ENCODE results near the gene CDK2. TPM values are rescaled to one million over a fixed set of nuclear protein-coding genes. Genes with fewer than 3 reads are reported as not detected.
"Not testable (repeated sequence)": the region's sequence is repeated elsewhere in the genome, so short reads cannot be mapped to it uniquely, and the experiment has no call there.

Gene CDK2
- total and polyA plus RNA-seq, 9 donors, result 20.8 to 34.4 (median 30.6) TPM

- DNase-seq, result peak; percentile 69
- 0% methylated on average over 14 of the region's 15 CpGs for WGBS (ENCODE audit: insufficient coverage)
- Histone ChIP-seq H3K36me3 (ENCODE audit: control insufficient read depth, insufficient read depth, low read length) (peaks cover 35% of the 10 kb centered on the region), H3K4me1 (ENCODE audit: control insufficient read depth, insufficient read depth, low read length) (peaks cover 13% of the 10 kb centered on the region), H3K27me3 (ENCODE audit: control insufficient read depth, insufficient read depth, low read length) (no peaks in the 10 kb centered on the region), H3K4me3 (ENCODE audit: low read length) (peak overlapping the region; percentile 78), H3K27ac (ENCODE audit: low read length) (peak overlapping the region; percentile 92), H3K9me3 (replicated peaks; ENCODE audit: control insufficient read depth, low read depth, low read length) (no peaks in the 10 kb centered on the region)
These were observed 7.7 kb downstream of the CDK2 start for GRCh38 chr12:55974308-55974730.

- WGBS (ENCODE audit: insufficient coverage), result 94% methylated on average over 7 of the region's 7 CpGs
- Histone ChIP-seq H3K4me1 (ENCODE audit: control insufficient read depth, insufficient read depth, low read length) (peaks cover 7% of the 10 kb centered on the region), H3K27me3 (ENCODE audit: control insufficient read depth, insufficient read depth, low read length) (no peaks in the 10 kb centered on the region)
These were observed 11.8 kb downstream of the CDK2 start for GRCh38 chr12:55978393-55978792.

GRCh38 chr12:55979069-55979468, 12.4 kb downstream of the CDK2 start:
- Histone ChIP-seq H3K27me3 (ENCODE audit: control insufficient read depth, insufficient read depth, low read length) (no peaks in the 10 kb centered on the region), H3K4me3 (ENCODE audit: low read length) (no peak overlapping the region), H3K9me3 (replicated peaks; ENCODE audit: control insufficient read depth, low read depth, low read length) (no peaks in the 10 kb centered on the region), H3K36me3 (ENCODE audit: control insufficient read depth, insufficient read depth, low read length) (peaks cover 44% of the 10 kb centered on the region), H3K27ac (ENCODE audit: low read length) (no peak overlapping the region), H3K4me1 (ENCODE audit: control insufficient read depth, insufficient read depth, low read length) (peaks cover 7% of the 10 kb centered on the region)
- DNase-seq, result no peak
- WGBS (ENCODE audit: insufficient coverage), result no CpG with 5 or more reads among the region's 3 CpGs

More at GRCh38 chr12:55978393-55978792, 11.8 kb downstream of the CDK2 start:
- DNase-seq, result no peak
- no peaks in the 10 kb centered on the region for H3K9me3 ChIP-seq (replicated peaks; ENCODE audit: control insufficient read depth, low read depth, low read length)
- no peak overlapping the region for H3K27ac ChIP-seq (ENCODE audit: low read length)
- H3K36me3 ChIP-seq (ENCODE audit: control insufficient read depth, insufficient read depth, low read length), result peaks cover 37% of the 10 kb centered on the region
- no peak overlapping the region for H3K4me3 ChIP-seq (ENCODE audit: low read length)

- peaks cover 49% of the 10 kb centered on the region for H3K36me3 ChIP-seq (ENCODE audit: control insufficient read depth, insufficient read depth, low read length)
- not testable (repeated sequence) for DNase-seq; H3K27me3 ChIP-seq (ENCODE audit: control insufficient read depth, insufficient read depth, low read length); H3K27ac ChIP-seq (ENCODE audit: low read length); H3K4me1 ChIP-seq (ENCODE audit: control insufficient read depth, insufficient read depth, low read length); H3K4me3 ChIP-seq (ENCODE audit: low read length); H3K9me3 ChIP-seq (replicated peaks; ENCODE audit: control insufficient read depth, low read depth, low read length)
- WGBS (ENCODE audit: insufficient coverage), result no CpG with 5 or more reads among the region's 5 CpGs
These were observed 15.3 kb downstream of the CDK2 start for GRCh38 chr12:55981882-55982281.

GRCh38 chr12:55982319-55982936, 15.8 kb downstream of the CDK2 start:
- Histone ChIP-seq H3K27ac (ENCODE audit: low read length) (no peak overlapping the region), H3K36me3 (ENCODE audit: control insufficient read depth, insufficient read depth, low read length) (peaks cover 53% of the 10 kb centered on the region), H3K4me1 (ENCODE audit: control insufficient read depth, insufficient read depth, low read length) (peaks cover 2% of the 10 kb centered on the region), H3K9me3 (replicated peaks; ENCODE audit: control insufficient read depth, low read depth, low read length) (no peaks in the 10 kb centered on the region), H3K4me3 (ENCODE audit: low read length) (no peak overlapping the region), H3K27me3 (ENCODE audit: control insufficient read depth, insufficient read depth, low read length) (no peaks in the 10 kb centered on the region)
- no peak for DNase-seq
- WGBS (ENCODE audit: insufficient coverage), result no CpG with 5 or more reads among the region's 3 CpGs

GRCh38 chr12:55983232-55983842, 16.7 kb downstream of the CDK2 start:
- 63% methylated on average over 2 of the region's 4 CpGs for WGBS (ENCODE audit: insufficient coverage)

GRCh38 chr12:55984861-55985260, 18.2 kb downstream of the CDK2 start:
- Histone ChIP-seq H3K4me1 (ENCODE audit: control insufficient read depth, insufficient read depth, low read length) (peaks cover 2% of the 10 kb centered on the region), H3K36me3 (ENCODE audit: control insufficient read depth, insufficient read depth, low read length) (peaks cover 62% of the 10 kb centered on the region), H3K9me3 (replicated peaks; ENCODE audit: control insufficient read depth, low read depth, low read length) (no peaks in the 10 kb centered on the region), H3K27ac (ENCODE audit: low read length) (no peak overlapping the region), H3K27me3 (ENCODE audit: control insufficient read depth, insufficient read depth, low read length) (no peaks in the 10 kb centered on the region), H3K4me3 (ENCODE audit: low read length) (no peak overlapping the region)
- no CpG with 5 or more reads among the region's 2 CpGs for WGBS (ENCODE audit: insufficient coverage)
- DNase-seq, result no peak

More at GRCh38 chr12:55983232-55983842, 16.7 kb downstream of the CDK2 start:
- Histone ChIP-seq H3K9me3 (replicated peaks; ENCODE audit: control insufficient read depth, low read depth, low read length) (no peaks in the 10 kb centered on the region), H3K27ac (ENCODE audit: low read length) (no peak overlapping the region), H3K27me3 (ENCODE audit: control insufficient read depth, insufficient read depth, low read length) (no peaks in the 10 kb centered on the region), H3K36me3 (ENCODE audit: control insufficient read depth, insufficient read depth, low read length) (peaks cover 57% of the 10 kb centered on the region), H3K4me3 (ENCODE audit: low read length) (no peak overlapping the region), H3K4me1 (ENCODE audit: control insufficient read depth, insufficient read depth, low read length) (peaks cover 2% of the 10 kb centered on the region)
- DNase-seq, result no peak

GRCh38 chr12:55985341-55985740, 18.7 kb downstream of the CDK2 start:
- H3K27me3 ChIP-seq (ENCODE audit: control insufficient read depth, insufficient read depth, low read length), result no peaks in the 10 kb centered on the region
- no peaks in the 10 kb centered on the region for H3K9me3 ChIP-seq (replicated peaks; ENCODE audit: control insufficient read depth, low read depth, low read length)
- no peak overlapping the region for H3K27ac ChIP-seq (ENCODE audit: low read length)
- no peak overlapping the region for H3K4me3 ChIP-seq (ENCODE audit: low read length)
- peaks cover 67% of the 10 kb centered on the region for H3K36me3 ChIP-seq (ENCODE audit: control insufficient read depth, insufficient read depth, low read length)
- H3K4me1 ChIP-seq (ENCODE audit: control insufficient read depth, insufficient read depth, low read length), result peaks cover 2% of the 10 kb centered on the region
- WGBS (ENCODE audit: insufficient coverage), result no CpG with 5 or more reads among the region's 4 CpGs
- no peak for DNase-seq

GRCh38 chr12:55985976-55986375, 19.3 kb downstream of the CDK2 start:
- not testable (repeated sequence) for H3K4me3 ChIP-seq (ENCODE audit: low read length); DNase-seq; H3K27me3 ChIP-seq (ENCODE audit: control insufficient read depth, insufficient read depth, low read length); H3K9me3 ChIP-seq (replicated peaks; ENCODE audit: control insufficient read depth, low read depth, low read length); H3K4me1 ChIP-seq (ENCODE audit: control insufficient read depth, insufficient read depth, low read length)
- WGBS (ENCODE audit: insufficient coverage), result 92% methylated on average over 5 of the region's 7 CpGs
- H3K36me3 ChIP-seq (ENCODE audit: control insufficient read depth, insufficient read depth, low read length), result peaks cover 70% of the 10 kb centered on the region
- H3K27ac ChIP-seq (ENCODE audit: low read length), result peak overlapping the region; percentile 8

GRCh38 chr12:55991110-55991509, 24.5 kb downstream of the CDK2 start:
- no peak overlapping the region for H3K4me3 ChIP-seq (ENCODE audit: low read length)

More at GRCh38 chr12:55991110-55991509, 24.5 kb downstream of the CDK2 start:
- no peaks in the 10 kb centered on the region for H3K4me1 ChIP-seq (ENCODE audit: control insufficient read depth, insufficient read depth, low read length)
- peaks cover 77% of the 10 kb centered on the region for H3K36me3 ChIP-seq (ENCODE audit: control insufficient read depth, insufficient read depth, low read length)
- H3K9me3 ChIP-seq (replicated peaks; ENCODE audit: control insufficient read depth, low read depth, low read length), result no peaks in the 10 kb centered on the region
- DNase-seq, result no peak
- no peaks in the 10 kb centered on the region for H3K27me3 ChIP-seq (ENCODE audit: control insufficient read depth, insufficient read depth, low read length)
- WGBS (ENCODE audit: insufficient coverage), result 73% methylated on average over 2 of the region's 3 CpGs
- no peak overlapping the region for H3K27ac ChIP-seq (ENCODE audit: low read length)

All from muscle of leg (tissue), 11 donors.